GM12878 (cell line): ENCODE results near the gene CDC25A. TPM values are rescaled to one million over a fixed set of nuclear protein-coding genes. Genes with fewer than 3 reads are reported as not detected.
A peak's percentile ranks its signal among the peaks of the same experiment; 100 is the strongest.

Experiments used
- ATAC-seq: fragments of 200-7000 bp; cut with Tn5 transposase; 3 replicates; pipeline ENCODE4 v1.9.1; 2020; ENCODE audit warnings: mild to moderate bottlenecking, moderate library complexity
- BruUV-seq: library from RNA; stranded (reverse); fragments of 400-500 nt; replicated peaks from 2 replicates; lab custom pipeline; 2021; lab: Mats Ljungman, UMichigan
- CTCF ChIA-PET: fragments of 300-600 bp; sonication (Branson Sonifier 250); formaldehyde crosslinking; extraction: SDS; loops from one replicate; lab custom pipeline; 2021; ENCODE audit warnings: inconsistent platforms; lab: Yijun Ruan, JAX
- POLR2A ChIA-PET: fragments of 350-600 bp; formaldehyde crosslinking; extraction: SDS; loops from one replicate; lab custom pipeline; 2021; ENCODE audit warnings: inconsistent platforms; lab: Charles Lee
- RAD21 ChIA-PET: fragments of 300-600 bp; sonication (Branson Sonifier 250); formaldehyde crosslinking; loops from one replicate; lab custom pipeline; 2023; ENCODE audit warnings: antibody characterized with exemption; ENCODE audit not compliant: unreplicated experiment; lab: Charles Lee
- SMC1A ChIA-PET: fragments of 300-600 bp; sonication (Branson Sonifier 250); formaldehyde crosslinking; loops from one replicate; lab custom pipeline; 2023; ENCODE audit not compliant: unreplicated experiment, uncharacterized antibody; lab: Charles Lee
- DNase-seq: peaks from one replicate; pipeline ENCODE4 v3.0.0-alpha.2; 2011; ENCODE audit warnings: low read depth, low spot score
- FAIRE-seq: peaks from 3 replicates; lab custom pipeline; 2011; peaks lifted over from hg19 to GRCh38; lab: Jason Lieb, UNC
- H2AFZ ChIP-seq: 2 replicates; pipeline ENCODE4 v1.6.0; 2011; ENCODE audit warnings: low read depth, low read length, control low read depth; ENCODE audit not compliant: control insufficient read depth
- H3K27ac ChIP-seq: 2 replicates; pipeline ENCODE4 v1.5.1; 2011; ENCODE audit warnings: control low read depth; ENCODE audit not compliant: control insufficient read depth, insufficient read depth
- H3K27me3 ChIP-seq, 2 experiments: replicated peaks in 1 of 2; 2 replicates each; pipeline versions ENCODE4 v1.6.0 to v1.6.1; 2011; ENCODE audit warnings: low read length in 1 of 2; ENCODE audit not compliant: control insufficient read depth in 2 of 2, insufficient read depth in 2 of 2
- H3K36me3 ChIP-seq, 2 experiments: 2 replicates each; pipeline ENCODE4 v1.5.1; 2011; ENCODE audit warnings: low read length in 1 of 2; ENCODE audit not compliant: control insufficient read depth in 2 of 2, insufficient read depth in 2 of 2
- H3K4me1 ChIP-seq: 2 replicates; pipeline ENCODE4 v1.6.1; 2011; ENCODE audit warnings: mild to moderate bottlenecking, low read length, moderate library complexity, mixed read lengths; ENCODE audit not compliant: control insufficient read depth, insufficient read depth
- H3K4me2 ChIP-seq: 2 replicates; pipeline ENCODE4 v1.6.0; 2011; ENCODE audit warnings: control low read depth; ENCODE audit not compliant: control insufficient read depth, insufficient read depth
- H3K4me3 ChIP-seq: fragments of 200-600 bp; sonication (generic); 2 replicates; pipeline ENCODE4 v1.5.1; 2016
- H3K79me2 ChIP-seq: 2 replicates; pipeline ENCODE4 v1.6.0; 2011; ENCODE audit warnings: low read length; ENCODE audit not compliant: control insufficient read depth, insufficient read depth
- H3K9ac ChIP-seq: 2 replicates; pipeline ENCODE4 v1.8.0; 2011; ENCODE audit warnings: low read length, control low read depth, mixed read lengths; ENCODE audit not compliant: control insufficient read depth, insufficient read depth
- H3K9me3 ChIP-seq: replicated peaks from 3 replicates; pipeline ENCODE4 v1.5.1; 2011; ENCODE audit warnings: mild to moderate bottlenecking, low read length; ENCODE audit not compliant: control insufficient read depth, insufficient read depth
- H4K20me1 ChIP-seq: 2 replicates; pipeline ENCODE4 v1.6.0; 2011; ENCODE audit not compliant: control insufficient read depth, insufficient read depth
- FOS ChIP-seq: IDR thresholded peaks from 3 replicates; pipeline ENCODE4 v1.6.1; 2011; ENCODE audit warnings: borderline replicate concordance; ENCODE audit not compliant: insufficient read length; ENCODE audit errors: extremely low read depth
- FOXM1 ChIP-seq: IDR thresholded peaks from 2 replicates; pipeline ENCODE4 v1.6.1; 2012; ENCODE audit warnings: low read depth, mild to moderate bottlenecking, inconsistent platforms, low read length, moderate library complexity
- KLF5 ChIP-seq: fragments of 450-650 bp; IDR thresholded peaks from 2 replicates; pipeline ENCODE4 v1.6.1; 2014; ENCODE audit warnings: mild to moderate bottlenecking; ENCODE audit not compliant: partially characterized antibody
- MYC ChIP-seq: IDR thresholded peaks from 2 replicates; pipeline ENCODE4 v1.6.1; 2011; ENCODE audit warnings: mild to moderate bottlenecking, low read length, moderate library complexity, inconsistent platforms; ENCODE audit not compliant: insufficient read depth, insufficient replicate concordance, insufficient read length, severe bottlenecking
- NFXL1 ChIP-seq: fragments of 450-650 bp; IDR thresholded peaks from 2 replicates; pipeline ENCODE4 v1.6.1; 2017; ENCODE audit warnings: antibody characterized with exemption, mild to moderate bottlenecking, borderline replicate concordance
- POLR2A ChIP-seq: IDR thresholded peaks from 2 replicates; pipeline ENCODE4 v1.6.1; 2011; ENCODE audit warnings: low read depth, mild to moderate bottlenecking, low read length
- WGBS: methylation state at CpG from one replicate; pipeline ENCODE4 v1.1.6; 2016; ENCODE audit warnings: low lambda C conversion rate; ENCODE audit not compliant: insufficient replicate concordance, insufficient coverage; ENCODE audit errors: missing lambda C conversion rate; 5-methylcytosine and 5-hydroxymethylcytosine counted together
- in situ Hi-C: fragments of 300-500 bp; cut with MboI; formaldehyde crosslinking; loops from 9 replicates; pipeline ENCODE4 v1.14.3; 2018; ENCODE audit warnings: mixed read lengths
- intact Hi-C: fragments of 100-400 bp; cut with micrococcal nuclease; formaldehyde crosslinking; loops from one replicate; pipeline ENCODE4 v1.14.2; 2022; ENCODE audit not compliant: unreplicated experiment
- polyA plus RNA-seq, 11 experiments: library from polyadenylated mRNA; depleted of rRNA in 4 of 11; unstranded in 6 of 11; stranded (reverse) in 5 of 11; fragments of >200 nt; fragmentation: Nextera tagmentation in 4 of 11; fragmentation: Illumina TruSeq in 1 of 11; extraction: Ambion mirVana in 4 of 11; extraction: Trizol in 1 of 11; gene quantifications; 1 replicate in 1 of 11; 2 replicates in 10 of 11; pipeline versions ENCODE4 v1.2.1 to v1.2.3, GENCODE V29; 2011 to 2016; ENCODE audit warnings: inconsistent platforms in 2 of 11, missing spikeins in 2 of 11, low read depth in 1 of 11
- total RNA-seq, 4 experiments: library from RNA; depleted of rRNA in 3 of 4; stranded (reverse); fragments of >200 nt in 3 of 4; fragmentation: Illumina TruSeq in 1 of 4; extraction: Trizol in 1 of 4; gene quantifications; 2 replicates each; pipeline versions ENCODE4 v1.2.1 to v1.2.3, GENCODE V29; 2013 to 2021

Gene CDC25A
- total and polyA plus RNA-seq, 10 of the 15 experiments (the other 5 are each of a cell fraction or from before 2014, with no cell fraction given): 2.9 to 36.6 (median 26.9) TPM

DNA sequence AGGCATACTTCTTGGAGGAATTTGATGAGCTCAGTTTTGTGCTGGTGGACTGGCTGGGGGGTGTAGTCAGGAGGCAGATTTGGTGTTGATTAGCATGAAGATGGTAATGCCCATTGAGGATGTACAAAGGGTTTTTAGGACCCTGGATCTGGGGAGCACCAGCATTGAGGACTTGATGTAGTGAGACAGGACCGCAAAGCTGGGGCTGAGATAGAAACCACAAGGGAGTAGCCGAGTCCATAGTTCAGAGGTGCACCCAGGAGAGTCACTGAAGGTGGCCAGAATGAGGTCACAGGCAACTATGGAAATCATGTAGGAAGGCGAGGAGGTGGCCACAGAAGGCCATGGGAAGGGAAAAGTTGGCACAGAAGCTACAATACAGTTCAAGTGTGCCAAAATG, 2.7 kb upstream of the CDC25A start:
- POLR2A ChIA-PET: interaction anchor here (0.5 to 0.6 kb wide), 2 partner anchors 18 to 1240 kb away, joined by 3 to 5 read pairs; no protein-coding TSS in a partner anchor
- in situ Hi-C loops: no loop called here
- TF ChIP-seq POLR2A: no peak
- no peaks in the 10 kb centered on the region for H3K36me3 ChIP-seq
- H3K79me2 ChIP-seq: peaks cover 21% of the 10 kb centered on the region
- H3K4me2 ChIP-seq: no peak overlapping the region
- DNase-seq (no peak), FAIRE-seq (no peak), ATAC-seq (no peak)
- H3K27me3 ChIP-seq: no peaks in the 10 kb centered on the region
- H3K9ac ChIP-seq: no peak overlapping the region
- H4K20me1 ChIP-seq: no peaks in the 10 kb centered on the region
- H3K4me1 ChIP-seq: peaks cover 6% of the 10 kb centered on the region; the same call in 1 of the 2 replicates
- no peak overlapping the region for H2AFZ ChIP-seq
- 56% methylated on average over 3 of the region's 3 CpGs for WGBS
- CTCF ChIA-PET: interaction anchor here (0.9 to 6.6 kb wide), 6 partner anchors 8 to 245 kb away, joined by 3 to 85 read pairs (median 3); no protein-coding TSS in a partner anchor
- no TSS peak for BruUV-seq
- intact Hi-C loops: loop anchor here (5.0 kb wide), 1 partner anchor 41 kb away; no protein-coding TSS in a partner anchor
- RAD21 ChIA-PET: interaction anchor here (1.7 to 5.3 kb wide), 2 partner anchors 78 to 246 kb away, joined by 4 to 66 read pairs; no protein-coding TSS in a partner anchor
- H3K9me3 ChIP-seq: no peaks in the 10 kb centered on the region
- H3K27ac ChIP-seq: no peak overlapping the region
- H3K4me3 ChIP-seq: no peak overlapping the region
- SMC1A ChIA-PET: interaction anchor here (1.1 to 5.9 kb wide), 3 partner anchors 49 to 246 kb away, joined by 3 to 31 read pairs (median 5); partner anchors contain the start of gene ZNF589

DNA sequence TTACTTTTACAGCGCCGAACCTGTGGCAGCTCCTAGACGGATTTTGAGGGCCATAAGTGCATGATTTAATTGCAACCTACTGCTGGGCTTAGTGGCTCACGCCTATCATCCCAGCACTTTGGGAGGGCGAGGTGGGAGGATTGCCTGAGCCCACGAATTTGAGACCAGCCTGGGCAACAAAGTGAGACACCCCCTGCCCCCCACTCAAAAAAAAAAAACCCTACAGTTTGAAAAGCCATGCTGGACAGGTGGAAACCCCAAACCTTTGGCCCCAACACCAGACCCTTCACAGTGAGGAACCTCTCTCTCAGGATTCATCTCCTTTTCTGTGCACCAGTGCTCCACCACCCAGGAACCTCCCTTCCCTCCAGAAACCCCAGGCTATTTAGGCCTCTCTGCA, 1.1 kb upstream of the CDC25A start:
- no peak overlapping the region for H3K9ac ChIP-seq
- POLR2A ChIA-PET: interaction anchor here (0.6 to 1.2 kb wide), 3 partner anchors 33 to 399 kb away, joined by 3 read pairs; partner anchors contain the start of gene ZNF589

More for the DNA sequence above, 1.1 kb upstream of the CDC25A start:
- no peaks in the 10 kb centered on the region for H4K20me1 ChIP-seq
- TF ChIP-seq KLF5 (no peak), NFXL1 (no peak), FOXM1 (no peak), MYC (no peak), FOS (no peak)
- TF ChIP-seq, all 136 proteins: peak for 0
- WGBS: 59% methylated on average over 6 of the region's 6 CpGs
- ChIA-PET CTCF (interaction anchor here (1.4 to 2.7 kb wide), 3 partner anchors 247 to 368 kb away, joined by 4 to 23 read pairs (median 6); partner anchors contain the start of genes CCDC51, PFKFB4 and TMA7), SMC1A (interaction anchor here (1.2 to 5.9 kb wide), 4 partner anchors 14 to 247 kb away, joined by 3 to 31 read pairs (median 4); partner anchors contain the start of gene ZNF589), RAD21 (interaction anchor here (1.1 to 2.4 kb wide), 5 partner anchors 51 to 369 kb away, joined by 3 to 17 read pairs (median 7); partner anchors contain the start of gene ZNF589)
- no peak for DNase-seq
- in situ Hi-C loops: no loop called here
- Histone ChIP-seq H3K27me3 (no peaks in the 10 kb centered on the region), H3K4me1 (peaks cover 12% of the 10 kb centered on the region; the same call in 1 of the 2 replicates), H3K4me3 (no peak overlapping the region), H2AFZ (peak overlapping the region; percentile 89; the same call in 1 of the 2 replicates), H3K27ac (no peak overlapping the region), H3K9me3 (no peaks in the 10 kb centered on the region), H3K4me2 (no peak overlapping the region), H3K36me3 (peaks cover 0 to 7% of the 10 kb centered on the region in 2 experiments; a peak in 2 of 4 replicates), H3K79me2 (peaks cover 37% of the 10 kb centered on the region)
- ATAC-seq: no peak
- intact Hi-C loops: no loop called here
- BruUV-seq: no TSS peak
- no peak for FAIRE-seq
